ENCODE data around the gene TOGARAM2.

- TF ChIP-seq POLR2A (IDR thresholded peaks at IDR 0.05; ENCODE audit: borderline replicate concordance, extremely low read depth, insufficient read depth, insufficient read length) (no peak), CTCF (IDR thresholded peaks at IDR 0.05 in 2 of 3, conservative IDR thresholded peaks at IDR 0.05 in 1 of 3; ENCODE audit: borderline replicate concordance in 1 of 3, insufficient read depth in 1 of 3, low read depth in 2 of 3, low read length in 2 of 3) (no peak), JUND (IDR thresholded peaks at IDR 0.05) (no peak), EZH2 (IDR thresholded peaks at IDR 0.05) (no peak), ZNF274 (IDR thresholded peaks at IDR 0.05; ENCODE audit: low read depth, low read length) (no peak)
Measured at GRCh38 chr2:29053223-29053622, 72.1 kb downstream of the TOGARAM2 start.
